IMR-90 (cell line): Measurements from ENCODE around the gene PRPF6. TPM values are rescaled to one million over a fixed set of nuclear protein-coding genes. Genes with fewer than 3 reads are reported as not detected.

Source experiments
- ATAC-seq: fragments of 200-7000 bp; cut with Tn5 transposase; 2 replicates; pipeline ENCODE4 v1.9.1; 2020; ENCODE audit warnings: low read depth, mild to moderate bottlenecking, moderate library complexity
- BruUV-seq: library from RNA; stranded (reverse); fragments of 400-500 nt; replicated peaks from 2 replicates; lab custom pipeline; 2021; lab: Mats Ljungman, UMichigan
- CTCF ChIA-PET: fragments of 300-600 bp; formaldehyde crosslinking; extraction: SDS; loops from one replicate; lab custom pipeline; 2021; ENCODE audit warnings: antibody characterized with exemption; lab: Yijun Ruan, JAX
- POLR2A ChIA-PET: fragments of 300-600 bp; sonication (Branson Sonifier 250); formaldehyde crosslinking; loops from one replicate; lab custom pipeline; 2022; ENCODE audit warnings: antibody characterized with exemption; ENCODE audit not compliant: unreplicated experiment; lab: Charles Lee
- DNase-seq: peaks from one replicate; pipeline ENCODE4 v3.0.0; 2013
- H2AFZ ChIP-seq: replicated peaks from 2 replicates; pipeline ENCODE3; 2013; ENCODE audit warnings: low read length, mild to moderate bottlenecking; ENCODE audit not compliant: poor library complexity
- H2AK5ac ChIP-seq: 2 replicates; pipeline ENCODE4 v1.6.1; 2013; ENCODE audit warnings: low read depth, low read length, inconsistent platforms
- H2AK9ac ChIP-seq: replicated peaks from 2 replicates; pipeline ENCODE3; 2013; ENCODE audit warnings: mild to moderate bottlenecking, low read depth, low read length, moderate library complexity; ENCODE audit not compliant: poor library complexity
- H2BK120ac ChIP-seq: 2 replicates; pipeline ENCODE4 v1.6.1; 2013; ENCODE audit warnings: low read depth, low read length, inconsistent platforms
- H2BK15ac ChIP-seq: 3 replicates; pipeline ENCODE4 v1.6.1; 2013; ENCODE audit warnings: low read depth, low read length, inconsistent platforms
- H2BK20ac ChIP-seq: 2 replicates; pipeline ENCODE4 v1.6.1; 2013; ENCODE audit warnings: low read depth, mild to moderate bottlenecking, inconsistent platforms, low read length, moderate library complexity
- H2BK5ac ChIP-seq: 2 replicates; pipeline ENCODE4 v1.6.1; 2013; ENCODE audit warnings: mild to moderate bottlenecking, low read depth, low read length, inconsistent platforms; ENCODE audit not compliant: poor library complexity, severe bottlenecking
- H3K14ac ChIP-seq: replicated peaks from 2 replicates; pipeline ENCODE4 v1.6.1; 2013; ENCODE audit warnings: low read depth, low read length, inconsistent platforms
- H3K18ac ChIP-seq: 2 replicates; pipeline ENCODE4 v1.6.1; 2013; ENCODE audit warnings: low read depth, low read length, control low read depth
- H3K23ac ChIP-seq: 2 replicates; pipeline ENCODE4 v1.6.1; 2013; ENCODE audit warnings: low read depth, low read length, inconsistent platforms
- H3K27ac ChIP-seq: 2 replicates; pipeline ENCODE4 v1.5.1; 2013; ENCODE audit warnings: mild to moderate bottlenecking, control low read depth, low read length; ENCODE audit not compliant: insufficient read depth
- H3K27me3 ChIP-seq: 2 replicates; pipeline ENCODE4 v1.6.1; 2013; ENCODE audit warnings: low read length; ENCODE audit not compliant: control insufficient read depth, insufficient read depth
- H3K36me3 ChIP-seq: 2 replicates; pipeline ENCODE4 v1.6.1; 2013; ENCODE audit warnings: low read length, mixed read lengths; ENCODE audit not compliant: control insufficient read depth, insufficient read depth
- H3K4ac ChIP-seq: 2 replicates; pipeline ENCODE4 v1.6.1; 2013; ENCODE audit warnings: low read depth, low read length, inconsistent platforms
- H3K4me1 ChIP-seq: 2 replicates; pipeline ENCODE4 v1.6.1; 2013; ENCODE audit warnings: low read length, mixed read lengths; ENCODE audit not compliant: control insufficient read depth, insufficient read depth
- H3K4me2 ChIP-seq: 2 replicates; pipeline ENCODE4 v1.6.1; 2013; ENCODE audit warnings: low read depth, mild to moderate bottlenecking, control low read depth, low read length, moderate library complexity
- H3K4me3 ChIP-seq: 2 replicates; pipeline ENCODE4 v1.5.1; 2013; ENCODE audit warnings: low read depth, mild to moderate bottlenecking, control low read depth, low read length, moderate library complexity; ENCODE audit not compliant: insufficient read depth
- H3K56ac ChIP-seq: 2 replicates; pipeline ENCODE4 v1.6.1; 2013; ENCODE audit warnings: low read length, inconsistent platforms; ENCODE audit not compliant: insufficient read depth; ENCODE audit errors: extremely low read depth
- H3K79me1 ChIP-seq, 2 experiments: 2 replicates each; pipeline ENCODE4 v1.6.1; 2013; ENCODE audit warnings: low read length in 2 of 2, inconsistent platforms in 1 of 2, low read depth in 1 of 2
- H3K9ac ChIP-seq: 2 replicates; pipeline ENCODE4 v1.6.1; 2013; ENCODE audit warnings: low read depth, low read length, control low read depth
- H3K9me1 ChIP-seq: 2 replicates; pipeline ENCODE4 v1.6.1; 2013; ENCODE audit warnings: low read length, inconsistent platforms; ENCODE audit not compliant: insufficient read depth
- H3K9me3 ChIP-seq: 2 replicates; pipeline ENCODE4 v1.6.1; 2013; ENCODE audit warnings: low read length; ENCODE audit not compliant: control insufficient read depth, insufficient read depth
- H4K20me1 ChIP-seq: 2 replicates; pipeline ENCODE4 v1.6.1; 2013; ENCODE audit warnings: low read length, inconsistent platforms; ENCODE audit not compliant: insufficient read depth
- H4K5ac ChIP-seq: 2 replicates; pipeline ENCODE4 v1.6.1; 2013; ENCODE audit warnings: mild to moderate bottlenecking, low read depth, low read length, control low read depth
- H4K8ac ChIP-seq, 2 experiments: 2 replicates each; pipeline ENCODE4 v1.6.1; 2013; ENCODE audit warnings: low read depth in 2 of 2, low read length in 2 of 2, control low read depth in 1 of 2, inconsistent platforms in 1 of 2
- H4K91ac ChIP-seq: 2 replicates; pipeline ENCODE4 v1.6.1; 2013; ENCODE audit warnings: low read depth, low read length, inconsistent platforms; ENCODE audit not compliant: insufficient read depth
- CTCF ChIP-seq: conservative IDR thresholded peaks from 2 replicates; pipeline ENCODE4 v1.5.1; 2012; ENCODE audit warnings: mild to moderate bottlenecking, low read depth, low read length, improper control_type of control experiment
- USF2 ChIP-seq: fragments of 150-350 bp; IDR thresholded peaks from 2 replicates; pipeline ENCODE4 v1.6.1; 2017; ENCODE audit warnings: mild to moderate bottlenecking, antibody characterized with exemption, low read length, low read depth
- WGBS, 2 experiments: methylation state at CpG; one replicate each; pipeline versions ENCODE4 v1.1.5 to v1.1.7; 2013; ENCODE audit warnings: missing lambda C conversion rate in 2 of 2; ENCODE audit not compliant: insufficient read length in 1 of 2; ENCODE audit errors: extremely low coverage in 2 of 2; 5-methylcytosine and 5-hydroxymethylcytosine counted together
- dilution Hi-C: fragments of 300-500 bp; cut with HindIII; formaldehyde crosslinking; loops from one replicate; pipeline ENCODE4 v1.14.3; 2018; ENCODE audit warnings: low sequenced_read_pairs; ENCODE audit not compliant: unreplicated experiment
- in situ Hi-C: fragments of 300-500 bp; cut with MboI; formaldehyde crosslinking; loops from 3 replicates; pipeline ENCODE4 v1.14.3; 2019; ENCODE audit warnings: low sequenced_read_pairs, inconsistent platforms, mixed read lengths
- intact Hi-C: fragments of 100-400 bp; cut with micrococcal nuclease; formaldehyde crosslinking; loops from 2 replicates; pipeline ENCODE4 v1.10.0; 2022
- polyA plus RNA-seq, 3 experiments: library from polyadenylated mRNA; depleted of rRNA; stranded (reverse); fragments of >200 nt; gene quantifications; 2 replicates each; pipeline ENCODE4 v1.2.3, GENCODE V29; 2012; ENCODE audit warnings: low replicate concordance in 1 of 3
- total RNA-seq: library from RNA; depleted of rRNA; stranded (reverse); fragments of >200 nt; gene quantifications from 2 replicates; pipeline ENCODE4 v1.2.3, GENCODE V29; 2012

The PRPF6 gene
- total and polyA plus RNA-seq, 2 of the 4 experiments (the other 2 are of a cell fraction) = 43.5 to 71.3 TPM

GRCh38 chr20:64055893-64056638, 75.1 kb downstream of the PRPF6 start:
- Histone ChIP-seq H2BK15ac (no peak overlapping the region), H3K27ac (no peak overlapping the region), H3K23ac (no peak overlapping the region), H4K91ac (no peak overlapping the region), H2BK5ac (no peak overlapping the region), H2AFZ (peak overlapping the region; percentile 32), H3K4me3 (no peak overlapping the region), H3K27me3 (peaks cover 16% of the 10 kb centered on the region; the same call in 1 of the 2 replicates), H4K8ac (no peak overlapping the region), H3K79me1 (no peaks in the 10 kb centered on the region), H3K4ac (no peak overlapping the region), H4K5ac (no peak overlapping the region), H2BK120ac (no peak overlapping the region), H3K4me1 (peaks cover 5% of the 10 kb centered on the region), H2BK20ac (no peak overlapping the region), H3K4me2 (no peak overlapping the region), H3K56ac (no peak overlapping the region), H4K20me1 (no peaks in the 10 kb centered on the region), H3K14ac (no peak overlapping the region), H3K18ac (no peak overlapping the region), H3K9ac (no peak overlapping the region), H3K9me3 (no peaks in the 10 kb centered on the region), H3K9me1 (no peaks in the 10 kb centered on the region), H3K36me3 (no peaks in the 10 kb centered on the region), H2AK9ac (no peak overlapping the region), H2AK5ac (no peak overlapping the region)
- no TSS peak for BruUV-seq
- intact Hi-C loops = loop anchor here (2.0 to 5.0 kb wide), 4 partner anchors 17 to 519 kb away; partner anchors contain the start of genes PRPF6 and PTK6
- TF ChIP-seq CTCF = no peak
- no peak for TF ChIP-seq USF2
- ATAC-seq (no peak), DNase-seq (peak; percentile 19)
- CTCF ChIA-PET = interaction anchor here (0.7 kb wide), 1 partner anchor 99 kb away, joined by 3 read pairs; no protein-coding TSS in a partner anchor
- dilution Hi-C loops = no loop called here
- in situ Hi-C loops = no loop called here
- WGBS, 2 experiments = 53% methylated on average over 7 of the region's 22 CpGs; no CpG with 5 or more reads in 1 of the 2 experiments
- POLR2A ChIA-PET = no interaction called here
